PC-3 (cell line): ENCODE data around the gene LIN54. TPM values are rescaled to one million over a fixed set of nuclear protein-coding genes. Genes with fewer than 3 reads are reported as not detected.
"Not testable (repeated sequence)": the region's sequence is repeated elsewhere in the genome, so short reads cannot be mapped to it uniquely, and the experiment has no call there.

Experiments
- ATAC-seq: fragments of 200-7000 bp; cut with Tn5 transposase; 2 replicates; pipeline ENCODE4 v1.9.1; 2020; ENCODE audit warnings: mild to moderate bottlenecking, moderate library complexity
- BruUV-seq: library from RNA; stranded (reverse); fragments of 400-500 nt; replicated peaks from 2 replicates; lab custom pipeline; 2021; lab: Mats Ljungman, UMichigan
- CTCF ChIA-PET: fragments of 300-600 bp; sonication (Branson Sonifier 250); formaldehyde crosslinking; loops from one replicate; lab custom pipeline; 2022; ENCODE audit warnings: antibody characterized with exemption; lab: Charles Lee
- POLR2A ChIA-PET: fragments of 300-600 bp; sonication (Branson Sonifier 250); formaldehyde crosslinking; loops from one replicate; lab custom pipeline; 2022; ENCODE audit warnings: antibody characterized with exemption; ENCODE audit not compliant: unreplicated experiment; lab: Charles Lee
- DNase-seq: peaks from one replicate; pipeline ENCODE4 v3.0.0-alpha.2; 2015
- H2AFZ ChIP-seq: fragments of 300-600 bp; sonication (generic); 2 replicates; pipeline ENCODE4 v1.6.0; 2016; ENCODE audit warnings: antibody characterized with exemption, low read length
- H3F3A ChIP-seq: fragments of 300-600 bp; sonication (generic); one replicate; pipeline ENCODE4 v1.6.0; 2017; ENCODE audit warnings: antibody characterized with exemption, low read length, control low read depth, mild to moderate bottlenecking; ENCODE audit not compliant: unreplicated experiment
- H3K27ac ChIP-seq: fragments of 300-600 bp; sonication (generic); 2 replicates; pipeline ENCODE4 v1.5.1; 2016; ENCODE audit warnings: mild to moderate bottlenecking, low read length
- H3K27me3 ChIP-seq: fragments of 300-600 bp; sonication (generic); 2 replicates; pipeline ENCODE4 v1.6.1; 2016; ENCODE audit warnings: low read length, mixed read lengths
- H3K36me3 ChIP-seq: fragments of 300-600 bp; sonication (generic); 2 replicates; pipeline ENCODE4 v1.6.1; 2016; ENCODE audit warnings: low read depth, mixed run types, low read length, mixed read lengths
- H3K4me1 ChIP-seq: fragments of 300-600 bp; sonication (generic); 2 replicates; pipeline ENCODE4 v1.5.1; 2016; ENCODE audit warnings: low read length; ENCODE audit not compliant: insufficient read depth
- H3K4me2 ChIP-seq: fragments of 300-600 bp; sonication (generic); 2 replicates; pipeline ENCODE4 v1.6.0; 2016; ENCODE audit warnings: low read length
- H3K4me3 ChIP-seq: fragments of 300-600 bp; sonication (generic); 2 replicates; pipeline ENCODE4 v1.5.1; 2016; ENCODE audit warnings: mild to moderate bottlenecking, low read length, mixed read lengths
- H3K79me2 ChIP-seq: fragments of 300-600 bp; sonication (generic); 2 replicates; pipeline ENCODE4 v1.6.1; 2017; ENCODE audit warnings: low read length, mixed read lengths
- H3K9ac ChIP-seq: fragments of 300-600 bp; sonication (generic); 2 replicates; pipeline ENCODE4 v1.6.0; 2016; ENCODE audit warnings: mild to moderate bottlenecking, low read length
- H3K9me2 ChIP-seq: fragments of 300-600 bp; sonication (generic); replicated peaks from 2 replicates; pipeline ENCODE4 v1.6.1; 2016; ENCODE audit warnings: mixed run types, low read length, mixed read lengths
- H3K9me3 ChIP-seq: fragments of 300-600 bp; sonication (generic); 2 replicates; pipeline ENCODE4 v1.6.1; 2016; ENCODE audit warnings: low read length, mixed read lengths
- H4K20me1 ChIP-seq: fragments of 300-600 bp; sonication (generic); 2 replicates; pipeline ENCODE4 v1.6.1; 2016; ENCODE audit warnings: low read length, mixed read lengths
- EZH2 ChIP-seq: fragments of 300-600 bp; sonication (generic); IDR thresholded peaks from one replicate; pipeline ENCODE4 v1.6.1; 2017; ENCODE audit warnings: antibody characterized with exemption, mild to moderate bottlenecking, low read length; ENCODE audit not compliant: unreplicated experiment
- EZH2phosphoT487 ChIP-seq: fragments of 300-600 bp; sonication (generic); IDR thresholded peaks from 2 replicates; pipeline ENCODE4 v1.6.1; 2018; ENCODE audit warnings: mild to moderate bottlenecking, antibody characterized with exemption, low read length, borderline replicate concordance
- intact Hi-C: fragments of 100-400 bp; cut with micrococcal nuclease; formaldehyde crosslinking; loops from 2 replicates; pipeline ENCODE4 v1.9.0; 2023
- total RNA-seq: library from RNA; depleted of rRNA; stranded (reverse); fragments of >200 nt; gene quantifications from 2 replicates; pipeline ENCODE4 v1.2.3, GENCODE V29; 2014
- TF ChIP-seq, protein P1 (sequence below): fragments of 300-600 bp; sonication (generic); conservative IDR thresholded peaks from 2 replicates; pipeline ENCODE4 v1.5.1; 2017; ENCODE audit warnings: antibody characterized with exemption, low read depth, mild to moderate bottlenecking, low read length

Gene LIN54
- total RNA-seq, 1 experiment from 2014 or later = 15.9 TPM

- H3K27me3 ChIP-seq = no peaks in the 10 kb centered on the region
- ATAC-seq = no peak
- CTCF ChIA-PET = no interaction called here
These were observed 18.4 kb upstream of the LIN54 start for GRCh38 chr4:83028976-83029375.

DNA sequence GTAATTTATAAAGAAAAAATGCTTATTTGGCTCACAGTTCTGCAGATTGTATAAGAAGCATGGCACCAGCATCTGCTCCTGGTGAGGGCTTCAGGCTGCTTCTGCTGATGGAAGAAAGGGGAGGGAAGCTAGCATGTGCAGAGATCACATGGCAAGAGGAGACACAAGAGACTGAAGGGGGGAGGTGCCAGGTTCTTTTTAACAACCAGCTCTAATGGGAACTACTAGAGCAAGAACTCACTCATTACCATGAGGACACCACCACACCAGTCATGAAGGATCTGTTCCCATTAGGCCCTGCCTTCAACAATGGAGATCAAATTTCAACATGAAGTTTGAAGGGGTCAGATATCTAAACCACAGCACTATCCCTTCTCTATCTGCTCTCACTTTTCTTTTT, 14.9 kb upstream of the LIN54 start:
- Histone ChIP-seq H3K79me2 (no peaks in the 10 kb centered on the region), H3K9ac (no peak overlapping the region), H2AFZ (no peak overlapping the region), H3K4me3 (no peak overlapping the region), H3K9me3 (no peaks in the 10 kb centered on the region), H3K9me2 (no peaks in the 10 kb centered on the region), H3K36me3 (no peaks in the 10 kb centered on the region), H3K4me2 (no peak overlapping the region), H3K27ac (no peak overlapping the region), H4K20me1 (no peaks in the 10 kb centered on the region), H3F3A (no peaks in the 10 kb centered on the region), H3K27me3 (no peaks in the 10 kb centered on the region), H3K4me1 (no peaks in the 10 kb centered on the region)
- intact Hi-C loops = no loop called here
- ChIA-PET POLR2A (no interaction called here), CTCF (no interaction called here)
- TF ChIP-seq, protein P1, sequence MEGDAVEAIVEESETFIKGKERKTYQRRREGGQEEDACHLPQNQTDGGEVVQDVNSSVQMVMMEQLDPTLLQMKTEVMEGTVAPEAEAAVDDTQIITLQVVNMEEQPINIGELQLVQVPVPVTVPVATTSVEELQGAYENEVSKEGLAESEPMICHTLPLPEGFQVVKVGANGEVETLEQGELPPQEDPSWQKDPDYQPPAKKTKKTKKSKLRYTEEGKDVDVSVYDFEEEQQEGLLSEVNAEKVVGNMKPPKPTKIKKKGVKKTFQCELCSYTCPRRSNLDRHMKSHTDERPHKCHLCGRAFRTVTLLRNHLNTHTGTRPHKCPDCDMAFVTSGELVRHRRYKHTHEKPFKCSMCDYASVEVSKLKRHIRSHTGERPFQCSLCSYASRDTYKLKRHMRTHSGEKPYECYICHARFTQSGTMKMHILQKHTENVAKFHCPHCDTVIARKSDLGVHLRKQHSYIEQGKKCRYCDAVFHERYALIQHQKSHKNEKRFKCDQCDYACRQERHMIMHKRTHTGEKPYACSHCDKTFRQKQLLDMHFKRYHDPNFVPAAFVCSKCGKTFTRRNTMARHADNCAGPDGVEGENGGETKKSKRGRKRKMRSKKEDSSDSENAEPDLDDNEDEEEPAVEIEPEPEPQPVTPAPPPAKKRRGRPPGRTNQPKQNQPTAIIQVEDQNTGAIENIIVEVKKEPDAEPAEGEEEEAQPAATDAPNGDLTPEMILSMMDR = no peak
- no peak for TF ChIP-seq EZH2phosphoT487
- no peak for TF ChIP-seq EZH2
- no TSS peak for BruUV-seq
- DNase-seq (no peak), ATAC-seq (no peak)

More at GRCh38 chr4:83028976-83029375, 18.4 kb upstream of the LIN54 start:
- BruUV-seq = no TSS peak
- intact Hi-C loops = no loop called here
- no peak overlapping the region for H3K4me2 ChIP-seq
- no peaks in the 10 kb centered on the region for H3F3A ChIP-seq
- no peaks in the 10 kb centered on the region for H3K9me3 ChIP-seq
- DNase-seq = no peak
- no peaks in the 10 kb centered on the region for H3K9me2 ChIP-seq
- no peaks in the 10 kb centered on the region for H4K20me1 ChIP-seq
- no peak overlapping the region for H3K4me3 ChIP-seq
- no peak overlapping the region for H2AFZ ChIP-seq
- POLR2A ChIA-PET = no interaction called here
- no peaks in the 10 kb centered on the region for H3K4me1 ChIP-seq
- H3K36me3 ChIP-seq = no peaks in the 10 kb centered on the region
- H3K9ac ChIP-seq = no peak overlapping the region
- TF ChIP-seq, protein P1 = no peak
- TF ChIP-seq EZH2phosphoT487 = no peak
- TF ChIP-seq EZH2 = no peak
- H3K79me2 ChIP-seq = no peaks in the 10 kb centered on the region
- H3K27ac ChIP-seq = no peak overlapping the region

DNA sequence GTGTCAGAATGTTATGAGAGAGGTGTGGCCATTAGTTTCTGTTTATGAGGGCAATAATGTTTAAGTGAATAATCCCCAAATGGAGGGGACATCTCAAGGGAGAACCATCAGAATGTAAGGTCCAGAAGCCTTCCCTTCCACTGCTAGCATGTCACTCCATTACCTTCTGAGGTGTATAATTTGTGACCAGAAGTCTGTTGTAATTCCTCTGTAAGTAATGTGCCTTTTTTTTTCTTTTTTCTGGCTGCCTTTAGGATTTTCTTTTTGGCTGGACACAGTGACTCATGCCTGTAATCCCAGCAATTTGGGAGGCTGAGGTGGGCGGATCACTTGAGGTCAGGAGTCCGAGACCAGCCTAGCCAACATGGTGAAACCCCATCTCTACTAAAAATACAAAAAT, 13.6 kb upstream of the LIN54 start:
- Histone ChIP-seq H3K27me3 (no peaks in the 10 kb centered on the region), H3K36me3 (no peaks in the 10 kb centered on the region), H2AFZ (no peak overlapping the region), H3K4me1 (no peaks in the 10 kb centered on the region), H3K9ac (no peak overlapping the region), H3K9me2 (no peaks in the 10 kb centered on the region), H3K4me3 (no peak overlapping the region), H3K27ac (no peak overlapping the region), H3F3A (no peaks in the 10 kb centered on the region), H3K79me2 (no peaks in the 10 kb centered on the region), H4K20me1 (no peaks in the 10 kb centered on the region), H3K9me3 (no peaks in the 10 kb centered on the region), H3K4me2 (no peak overlapping the region)
- no peak for ATAC-seq
- DNase-seq = no peak
- TF ChIP-seq, protein P1 = no peak
- no peak for TF ChIP-seq EZH2phosphoT487
- TF ChIP-seq EZH2 = no peak
- intact Hi-C loops = no loop called here
- BruUV-seq = no TSS peak
- ChIA-PET POLR2A (no interaction called here), CTCF (no interaction called here)

DNA sequence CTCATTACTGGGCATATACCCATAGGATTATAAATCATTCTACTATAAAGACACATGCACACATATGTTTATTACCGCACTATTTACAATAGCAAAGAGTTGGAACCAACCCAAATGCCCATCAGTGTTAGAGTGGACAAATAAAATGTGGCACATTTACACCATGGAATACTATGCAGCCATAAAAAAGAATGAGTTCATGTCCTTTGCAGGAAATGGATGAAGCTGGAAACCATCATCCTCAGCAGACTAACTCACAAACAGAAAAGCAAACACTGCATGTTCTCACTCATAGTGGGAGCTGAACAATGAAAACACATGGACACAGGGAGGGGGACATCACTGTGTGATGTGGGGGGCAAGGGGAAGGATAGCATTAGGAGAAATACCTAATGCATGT, 13.0 kb upstream of the LIN54 start:
- H3K4me1 ChIP-seq, H2AFZ ChIP-seq, H3K4me2 ChIP-seq, H3K9me3 ChIP-seq, H3K4me3 ChIP-seq, H3K27ac ChIP-seq, H3K36me3 ChIP-seq, H3F3A ChIP-seq, ATAC-seq, H4K20me1 ChIP-seq, CTCF ChIA-PET, BruUV-seq, H3K79me2 ChIP-seq, H3K9ac ChIP-seq, POLR2A ChIA-PET, DNase-seq, H3K27me3 ChIP-seq, intact Hi-C loops, H3K9me2 ChIP-seq: not testable (repeated sequence)
